Mesothelial cell of epicardium (in vitro differentiated cells): ENCODE results near the gene TPX2. TPM values are rescaled to one million over a fixed set of nuclear protein-coding genes. Genes with fewer than 3 reads are reported as not detected.

Experiments
- DNase-seq, 2 experiments: peaks; one replicate each; pipeline ENCODE4 v3.0.0; 2021; ENCODE audit warnings: low spot score in 2 of 2; ENCODE audit not compliant: unreplicated experiment in 2 of 2
- H3K27ac Mint-ChIP-seq: 2 replicates; pipeline ENCODE4 v1.8.0; 2021; ENCODE audit warnings: mixed read lengths
- H3K27me3 Mint-ChIP-seq: 2 replicates; pipeline ENCODE4 v1.8.0; 2021; ENCODE audit warnings: low read depth, mixed read lengths
- H3K36me3 Mint-ChIP-seq: 2 replicates; pipeline ENCODE4 v1.8.0; 2021; ENCODE audit warnings: mixed read lengths
- H3K4me1 Mint-ChIP-seq: 2 replicates; pipeline ENCODE4 v1.8.0; 2021; ENCODE audit warnings: mixed read lengths
- H3K4me3 Mint-ChIP-seq: 2 replicates; pipeline ENCODE4 v1.8.0; 2021; ENCODE audit warnings: mild to moderate bottlenecking, moderate library complexity, mixed read lengths
- H3K9me3 Mint-ChIP-seq: 2 replicates; pipeline ENCODE4 v1.8.0; 2021; ENCODE audit warnings: mixed read lengths
- CTCF ChIP-seq: fragments of 200-600 bp; sonication (generic); IDR thresholded peaks from one replicate; pipeline ENCODE4 v1.5.0; 2021; ENCODE audit warnings: antibody characterized with exemption; ENCODE audit not compliant: unreplicated experiment
- total RNA-seq: library from RNA; stranded (reverse); gene quantifications from 3 replicates; pipeline ENCODE4 v1.2.1, GENCODE V29; 2021

TPX2 gene
- total RNA-seq, 1 donor from 2014 or later: 39.0 TPM

GRCh38 chr20:31712564-31713311 lies 26.4 kb upstream of the TPX2 start:
- H3K36me3 Mint-ChIP-seq: peaks cover 39% of the 10 kb centered on the region
- TF ChIP-seq CTCF: no peak
- DNase-seq: peak in 1 of 2 experiments; percentile 44
- H3K4me3 Mint-ChIP-seq: peak overlapping the region; percentile 38
- peak overlapping the region; percentile 97 for H3K27ac Mint-ChIP-seq
- no peaks in the 10 kb centered on the region for H3K9me3 Mint-ChIP-seq
- H3K4me1 Mint-ChIP-seq: peaks cover 64% of the 10 kb centered on the region
- H3K27me3 Mint-ChIP-seq: no peaks in the 10 kb centered on the region

GRCh38 chr20:31713312-31714273 lies 25.5 kb upstream of the TPX2 start:
- Mint-ChIP-seq H3K4me1 (peaks cover 68% of the 10 kb centered on the region), H3K27ac (peak overlapping the region; percentile 97), H3K4me3 (peak overlapping the region; percentile 38), H3K36me3 (peaks cover 40% of the 10 kb centered on the region), H3K27me3 (no peaks in the 10 kb centered on the region), H3K9me3 (no peaks in the 10 kb centered on the region)
- no peak for TF ChIP-seq CTCF
- no peak for DNase-seq

- H3K4me1 Mint-ChIP-seq: peaks cover 85% of the 10 kb centered on the region
- DNase-seq: no peak
- H3K27me3 Mint-ChIP-seq: no peaks in the 10 kb centered on the region
- no peak overlapping the region for H3K4me3 Mint-ChIP-seq
- TF ChIP-seq CTCF: no peak
- no peaks in the 10 kb centered on the region for H3K9me3 Mint-ChIP-seq
- peaks cover 35% of the 10 kb centered on the region for H3K36me3 Mint-ChIP-seq
- peak overlapping the region; percentile 88 for H3K27ac Mint-ChIP-seq
These were observed 23.3 kb upstream of the TPX2 start for GRCh38 chr20:31715766-31716165.

- peaks cover 85% of the 10 kb centered on the region for H3K4me1 Mint-ChIP-seq
- peaks cover 34% of the 10 kb centered on the region for H3K36me3 Mint-ChIP-seq
- no peak for DNase-seq
- TF ChIP-seq CTCF: no peak
- peak overlapping the region; percentile 88 for H3K27ac Mint-ChIP-seq
- H3K4me3 Mint-ChIP-seq: no peak overlapping the region
- no peaks in the 10 kb centered on the region for H3K27me3 Mint-ChIP-seq
- no peaks in the 10 kb centered on the region for H3K9me3 Mint-ChIP-seq
These were observed 22.7 kb upstream of the TPX2 start for GRCh38 chr20:31716351-31716750.

- no peak for TF ChIP-seq CTCF
- DNase-seq: no peak
- Mint-ChIP-seq H3K4me3 (no peak overlapping the region), H3K36me3 (peaks cover 34% of the 10 kb centered on the region), H3K4me1 (peaks cover 86% of the 10 kb centered on the region), H3K27ac (peak overlapping the region; percentile 88), H3K9me3 (no peaks in the 10 kb centered on the region), H3K27me3 (no peaks in the 10 kb centered on the region)
These were observed 22.1 kb upstream of the TPX2 start for GRCh38 chr20:31716818-31717477.
